ENCODE data around the gene SMIM44. TPM values are rescaled to one million over a fixed set of nuclear protein-coding genes. Genes with fewer than 3 reads are reported as not detected.

The SMIM44 gene
- total RNA-seq, 1 experiment from 2014 or later: not detected

GRCh38 chr19:3479177-3479833 lies 3.9 kb downstream of the SMIM44 start:
- Histone ChIP-seq H3K9me3 (replicated peaks) (no peaks in the 10 kb centered on the region), H3K4me3 (no peak overlapping the region), H3K36me3 (no peaks in the 10 kb centered on the region), H3K27ac (no peak overlapping the region), H3K27me3 (peaks cover 38% of the 10 kb centered on the region), H3K4me1 (peaks cover 3% of the 10 kb centered on the region; the same call in 1 of the 2 replicates)
- peak; percentile 43 to 45 for DNase-seq

GRCh38 chr19:3478409-3479176 lies 4.6 kb downstream of the SMIM44 start:
- no peak for DNase-seq
- peaks cover 3% of the 10 kb centered on the region; the same call in 1 of the 2 replicates for H3K4me1 ChIP-seq
- no peaks in the 10 kb centered on the region for H3K9me3 ChIP-seq (replicated peaks)
- peaks cover 33% of the 10 kb centered on the region for H3K27me3 ChIP-seq
- no peak overlapping the region for H3K27ac ChIP-seq
- H3K36me3 ChIP-seq: no peaks in the 10 kb centered on the region
- no peak overlapping the region for H3K4me3 ChIP-seq

DNA sequence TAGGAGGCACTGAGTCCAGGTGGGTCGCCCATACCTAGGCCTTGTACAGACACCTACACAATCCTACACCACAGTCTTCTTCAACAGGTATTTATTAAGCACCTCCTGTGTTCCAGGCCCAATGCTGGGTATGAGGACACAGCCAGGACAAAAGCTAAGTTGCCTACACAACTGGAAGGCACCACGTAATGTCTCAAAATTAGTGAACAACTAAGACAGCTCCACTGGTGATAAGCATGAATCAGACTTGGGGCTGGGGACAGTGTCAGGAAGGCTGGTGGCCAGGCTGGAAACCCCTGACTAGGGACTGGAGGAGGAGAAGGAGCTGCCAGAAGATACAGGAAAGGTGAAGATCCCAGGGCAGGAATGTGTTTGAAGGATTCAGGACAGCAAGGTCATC lies 5.3 kb downstream of the SMIM44 start:
- peaks cover 1% of the 10 kb centered on the region; the same call in 1 of the 2 replicates for H3K4me1 ChIP-seq
- H3K9me3 ChIP-seq (replicated peaks): no peaks in the 10 kb centered on the region
- no peak overlapping the region for H3K27ac ChIP-seq
- DNase-seq: no peak
- H3K4me3 ChIP-seq: no peak overlapping the region
- no peaks in the 10 kb centered on the region for H3K36me3 ChIP-seq
- H3K27me3 ChIP-seq: peaks cover 27% of the 10 kb centered on the region

DNA sequence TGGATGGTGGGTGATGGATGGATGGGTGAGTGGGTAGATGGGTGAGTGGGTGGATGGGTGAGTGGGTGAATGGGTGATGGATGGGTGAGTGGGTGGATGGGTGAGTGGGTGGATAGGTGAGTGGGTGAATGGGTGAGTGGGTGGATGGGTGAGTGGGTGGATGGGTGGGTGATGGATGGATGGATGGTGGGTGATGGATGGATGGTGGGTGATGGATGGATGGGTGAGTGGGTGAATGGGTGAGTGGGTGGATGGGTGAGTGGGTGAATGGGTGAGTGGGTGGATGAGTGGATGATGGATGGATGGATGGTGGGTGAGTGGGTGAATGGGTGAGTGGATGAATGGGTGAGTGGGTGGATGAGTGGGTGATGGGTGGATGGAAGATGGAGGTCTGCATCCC lies 5.7 kb downstream of the SMIM44 start:
- Histone ChIP-seq H3K9me3 (replicated peaks) (no peaks in the 10 kb centered on the region), H3K4me3 (no peak overlapping the region), H3K4me1 (no peaks in the 10 kb centered on the region), H3K27me3 (peaks cover 25% of the 10 kb centered on the region), H3K27ac (no peak overlapping the region), H3K36me3 (no peaks in the 10 kb centered on the region)
- no peak for DNase-seq

- no peak overlapping the region for H3K27ac ChIP-seq
- no peaks in the 10 kb centered on the region for H3K9me3 ChIP-seq (replicated peaks)
- no peak overlapping the region for H3K4me3 ChIP-seq
- peaks cover 19% of the 10 kb centered on the region for H3K27me3 ChIP-seq
- H3K36me3 ChIP-seq: no peaks in the 10 kb centered on the region
- no peaks in the 10 kb centered on the region for H3K4me1 ChIP-seq
- no peak for DNase-seq
These were observed 6.4 kb downstream of the SMIM44 start for GRCh38 chr19:3476830-3477229.

DNA sequence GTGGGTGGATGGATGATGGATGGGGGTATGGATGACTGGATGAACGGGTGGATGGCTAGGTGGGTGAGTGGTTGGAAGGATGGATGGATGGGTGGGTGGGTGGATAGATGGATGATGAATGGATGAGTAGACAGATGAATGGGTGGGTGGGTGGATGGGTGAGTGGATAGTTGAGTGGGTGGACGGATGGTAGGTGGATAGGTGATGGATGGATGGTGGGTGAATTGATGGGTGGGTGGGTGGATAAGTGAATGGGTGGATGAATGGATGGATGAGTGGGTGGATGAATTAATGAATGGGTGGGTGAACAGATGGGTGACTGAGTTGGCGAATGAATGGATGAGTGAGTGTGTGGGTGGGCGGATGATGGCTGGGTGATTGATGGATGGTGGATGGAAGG lies 7.8 kb downstream of the SMIM44 start:
- H3K9me3 ChIP-seq (replicated peaks): no peaks in the 10 kb centered on the region
- H3K36me3 ChIP-seq: no peaks in the 10 kb centered on the region
- H3K4me1 ChIP-seq: no peaks in the 10 kb centered on the region
- peaks cover 5% of the 10 kb centered on the region for H3K27me3 ChIP-seq
- H3K27ac ChIP-seq: no peak overlapping the region
- no peak for DNase-seq
- no peak overlapping the region for H3K4me3 ChIP-seq

DNA sequence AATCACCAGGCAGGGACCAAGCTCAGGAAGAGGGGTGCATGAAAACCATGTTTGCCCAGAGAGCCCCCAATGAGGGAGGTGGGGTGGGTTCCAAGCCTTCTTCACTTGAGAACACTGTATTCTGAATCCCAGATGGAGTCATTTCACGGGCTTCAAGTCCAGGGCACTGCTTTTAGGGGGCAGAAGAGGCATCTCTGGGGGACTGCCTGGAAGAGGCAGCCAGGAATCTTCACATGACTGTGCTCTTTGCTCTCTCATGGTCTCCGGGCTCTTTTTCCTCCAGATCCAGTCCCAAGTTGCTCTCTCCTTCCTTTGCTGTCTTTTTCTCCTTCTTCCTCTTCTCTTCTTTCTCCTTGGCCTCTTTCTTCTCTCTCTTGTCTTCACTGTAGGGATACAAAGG lies 8.6 kb downstream of the SMIM44 start:
- Histone ChIP-seq H3K27ac (no peak overlapping the region), H3K4me1 (no peaks in the 10 kb centered on the region), H3K4me3 (no peak overlapping the region), H3K36me3 (no peaks in the 10 kb centered on the region), H3K9me3 (replicated peaks) (no peaks in the 10 kb centered on the region), H3K27me3 (no peaks in the 10 kb centered on the region)
- no peak for DNase-seq

DNA sequence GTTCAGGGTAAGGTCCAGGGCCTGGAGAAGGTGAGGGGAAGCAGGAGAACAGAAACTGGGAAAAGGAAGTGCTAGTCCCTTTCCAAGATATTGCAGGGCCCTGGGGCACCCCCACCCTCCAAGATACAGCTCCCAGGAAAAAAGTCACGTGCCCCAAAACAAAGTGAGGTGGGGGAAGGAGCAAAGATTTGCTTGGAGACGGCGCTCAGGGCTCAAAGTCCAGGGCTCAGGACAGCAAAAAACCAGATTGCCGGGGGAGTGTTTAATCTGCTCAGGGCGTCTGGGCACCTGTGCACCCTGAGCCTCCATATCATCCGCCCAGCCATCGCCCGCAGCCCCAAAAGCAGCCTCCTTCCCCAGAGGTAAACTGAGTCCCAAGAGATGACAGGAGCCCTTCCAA lies 9.2 kb downstream of the SMIM44 start:
- Histone ChIP-seq H3K27me3 (no peaks in the 10 kb centered on the region), H3K4me1 (no peaks in the 10 kb centered on the region), H3K9me3 (replicated peaks) (no peaks in the 10 kb centered on the region), H3K27ac (no peak overlapping the region), H3K36me3 (no peaks in the 10 kb centered on the region), H3K4me3 (no peak overlapping the region)
- no peak for DNase-seq

GRCh38 chr19:3471954-3472655 lies 11.1 kb downstream of the SMIM44 start:
- no peaks in the 10 kb centered on the region for H3K36me3 ChIP-seq
- peak; percentile 38 to 57 for DNase-seq
- no peak overlapping the region for H3K4me3 ChIP-seq
- no peaks in the 10 kb centered on the region for H3K4me1 ChIP-seq
- no peaks in the 10 kb centered on the region for H3K27me3 ChIP-seq
- no peaks in the 10 kb centered on the region for H3K9me3 ChIP-seq (replicated peaks)
- H3K27ac ChIP-seq: no peak overlapping the region

DNA sequence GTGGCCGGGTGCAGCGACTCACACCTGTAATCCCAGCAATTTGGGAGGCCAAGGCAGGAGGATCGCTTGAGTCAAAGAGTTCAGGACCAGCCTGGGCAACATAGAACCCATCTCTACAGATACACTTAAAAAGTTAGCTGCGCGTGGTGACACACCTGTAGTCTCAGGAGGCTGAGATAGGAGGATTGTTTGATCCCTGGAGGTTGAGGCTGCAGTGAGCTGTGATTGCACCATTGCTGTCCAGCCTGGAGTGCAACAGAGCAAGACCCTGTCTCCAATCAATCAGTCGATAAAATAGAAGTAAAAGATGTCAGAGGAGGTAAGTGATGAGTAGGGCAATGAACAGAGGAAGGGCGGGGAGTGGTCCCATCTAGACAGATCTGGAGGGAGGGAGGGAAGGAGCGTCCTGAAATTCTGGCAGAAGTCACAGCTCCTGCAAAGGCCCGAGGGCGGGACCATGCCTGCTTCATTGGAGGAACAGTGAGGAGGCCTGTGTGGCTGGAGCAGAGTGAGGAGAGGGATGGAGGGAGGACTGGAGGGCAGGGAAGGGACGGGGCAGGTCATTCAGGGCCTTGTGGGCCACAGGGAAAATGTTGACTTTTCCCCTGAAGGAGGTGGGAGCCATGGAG lies 12.6 kb downstream of the SMIM44 start:
- DNase-seq: no peak
- H3K36me3 ChIP-seq: no peaks in the 10 kb centered on the region
- no peaks in the 10 kb centered on the region for H3K4me1 ChIP-seq
- no peak overlapping the region for H3K4me3 ChIP-seq
- no peaks in the 10 kb centered on the region for H3K27me3 ChIP-seq
- no peaks in the 10 kb centered on the region for H3K9me3 ChIP-seq (replicated peaks)
- H3K27ac ChIP-seq: no peak overlapping the region

GRCh38 chr19:3469638-3470499 lies 13.4 kb downstream of the SMIM44 start:
- H3K4me1 ChIP-seq: no peaks in the 10 kb centered on the region
- H3K4me3 ChIP-seq: no peak overlapping the region
- H3K27ac ChIP-seq: no peak overlapping the region
- no peaks in the 10 kb centered on the region for H3K9me3 ChIP-seq (replicated peaks)
- no peaks in the 10 kb centered on the region for H3K27me3 ChIP-seq
- DNase-seq: no peak
- no peaks in the 10 kb centered on the region for H3K36me3 ChIP-seq

GRCh38 chr19:3468211-3468610 lies 15.0 kb downstream of the SMIM44 start:
- Histone ChIP-seq H3K27ac (no peak overlapping the region), H3K4me3 (no peak overlapping the region), H3K9me3 (replicated peaks) (no peaks in the 10 kb centered on the region), H3K27me3 (no peaks in the 10 kb centered on the region), H3K36me3 (no peaks in the 10 kb centered on the region), H3K4me1 (no peaks in the 10 kb centered on the region)
- no peak for DNase-seq

DNA sequence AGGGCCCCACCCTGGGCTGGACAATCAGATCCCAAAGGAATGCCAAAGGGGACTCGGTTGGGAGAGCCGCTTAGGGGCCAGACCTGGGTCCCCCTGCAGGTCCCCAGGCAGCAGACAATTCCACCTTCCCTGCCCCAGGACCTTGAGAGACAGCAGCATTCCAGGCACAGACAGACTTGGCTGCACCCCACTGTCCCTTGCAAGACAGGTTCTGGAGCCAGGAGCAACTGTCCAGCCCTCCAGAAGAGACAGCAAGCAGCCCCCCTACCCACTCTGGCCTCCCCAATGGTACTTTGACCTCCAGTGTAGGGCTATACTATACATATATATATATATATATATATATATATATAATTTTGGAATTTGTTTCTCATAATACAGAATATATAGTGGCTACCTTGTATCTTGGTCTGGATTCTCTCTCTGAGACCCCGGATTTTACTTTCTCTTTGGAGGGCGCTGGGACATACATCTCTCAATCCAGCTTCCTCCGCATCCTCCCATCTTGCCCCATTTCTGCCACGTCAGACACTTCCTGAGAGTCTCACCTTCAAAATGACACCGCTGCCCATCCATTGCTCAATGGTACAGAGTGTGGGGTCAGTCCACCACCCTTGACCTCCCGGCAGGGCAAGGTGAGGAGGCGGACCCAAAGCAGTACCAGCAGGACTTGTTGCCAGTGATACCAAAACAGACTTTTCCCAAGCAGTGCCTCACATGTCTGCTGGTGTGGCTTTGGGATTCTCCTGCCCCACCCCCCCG lies 15.6 kb downstream of the SMIM44 start:
- Histone ChIP-seq H3K27me3 (no peaks in the 10 kb centered on the region), H3K36me3 (peaks cover 4% of the 10 kb centered on the region; the same call in 1 of the 2 replicates), H3K4me1 (no peaks in the 10 kb centered on the region), H3K4me3 (no peak overlapping the region), H3K9me3 (replicated peaks) (no peaks in the 10 kb centered on the region), H3K27ac (no peak overlapping the region)
- no peak for DNase-seq

Measured in SJCRH30 (cell line).